GM21529 (cell line): ENCODE results near the gene HNRNPH1.

Source experiments
- ATAC-seq: cut with Tn5 transposase; IDR thresholded peaks from one replicate; pipeline ENCODE4 v1.9.1; 2021; ENCODE audit not compliant: unreplicated experiment

HNRNPH1 gene

GRCh38 chr5:179606071-179606909 is 17.2 kb downstream of the HNRNPH1 start:
- ATAC-seq: no peak

- ATAC-seq: no peak
These were observed 18.2 kb downstream of the HNRNPH1 start for GRCh38 chr5:179605026-179605833.

- no peak for ATAC-seq
These were observed 20.2 kb downstream of the HNRNPH1 start for GRCh38 chr5:179603308-179603707.

GRCh38 chr5:179601871-179602625 is 21.4 kb downstream of the HNRNPH1 start:
- ATAC-seq: no peak

GRCh38 chr5:179599973-179600372 is 23.5 kb downstream of the HNRNPH1 start:
- no peak for ATAC-seq

GRCh38 chr5:179599566-179599965 is 23.9 kb downstream of the HNRNPH1 start:
- ATAC-seq: no peak

GRCh38 chr5:179599100-179599499 is 24.4 kb downstream of the HNRNPH1 start:
- no peak for ATAC-seq

- ATAC-seq: no peak
These were observed 27.1 kb downstream of the HNRNPH1 start for GRCh38 chr5:179596421-179596820.

- ATAC-seq: no peak
These were observed 27.6 kb downstream of the HNRNPH1 start for GRCh38 chr5:179595916-179596315.

- no peak for ATAC-seq
These were observed 35.3 kb downstream of the HNRNPH1 start for GRCh38 chr5:179588166-179588565.

GRCh38 chr5:179585941-179586401 is 37.5 kb downstream of the HNRNPH1 start:
- no peak for ATAC-seq

- ATAC-seq: no peak
These were observed 46.0 kb downstream of the HNRNPH1 start for GRCh38 chr5:179577286-179577960.

- no peak for ATAC-seq
These were observed 51.1 kb downstream of the HNRNPH1 start for GRCh38 chr5:179572386-179572785.

GRCh38 chr5:179568721-179569120 is 54.8 kb downstream of the HNRNPH1 start:
- no peak for ATAC-seq

GRCh38 chr5:179564526-179564925 is 58.9 kb downstream of the HNRNPH1 start:
- ATAC-seq: no peak
